A549 (cell line): ENCODE measurements around the gene GUCA2A. TPM values are rescaled to one million over a fixed set of nuclear protein-coding genes. Genes with fewer than 3 reads are reported as not detected.

Source experiments
- ATAC-seq, 2 experiments: fragments of 200-7000 bp in 1 of 2; fragments of >200 bp in 1 of 2; cut with Nextera tagmentation in 1 of 2; cut with Tn5 transposase in 1 of 2; 3 replicates each; pipeline versions ENCODE4 v1.8.0 to v1.9.1; 2018 to 2020; ENCODE audit warnings: mild to moderate bottlenecking in 1 of 2, moderate library complexity in 1 of 2
- CTCF ChIA-PET: fragments of 300-600 bp; sonication (Branson Sonifier 250); formaldehyde crosslinking; extraction: SDS; loops from one replicate; lab custom pipeline; 2021; ENCODE audit warnings: antibody characterized with exemption, inconsistent platforms; lab: Yijun Ruan, JAX
- POLR2A ChIA-PET: fragments of 350-600 bp; formaldehyde crosslinking; extraction: SDS; loops from one replicate; lab custom pipeline; 2021; ENCODE audit warnings: antibody characterized with exemption, inconsistent platforms; lab: Yijun Ruan, JAX
- DNase-seq, 2 experiments: peaks; one replicate each; pipeline versions ENCODE4 v3.0.0 to v3.0.0-alpha.2; 2011 to 2016; ENCODE audit warnings: low read depth in 1 of 2, low spot score in 1 of 2
- FAIRE-seq: peaks from 2 replicates; lab custom pipeline; 2011; peaks lifted over from hg19 to GRCh38; lab: Jason Lieb, UNC
- H3K27ac ChIP-seq, 2 experiments: fragments of >200 bp; sonication (Bioruptor Twin); formaldehyde crosslinking; 3 replicates each; pipeline ENCODE4 v1.5.1; 2016 to 2017
- H3K4me1 ChIP-seq: fragments of >200 bp; sonication (Bioruptor Twin); formaldehyde crosslinking; 3 replicates; pipeline ENCODE4 v1.6.1; 2016
- H3K4me2 ChIP-seq: fragments of >200 bp; sonication (Bioruptor Twin); formaldehyde crosslinking; 3 replicates; pipeline ENCODE4 v1.6.1; 2016
- H3K4me3 ChIP-seq: fragments of >200 bp; sonication (Bioruptor Twin); formaldehyde crosslinking; 3 replicates; pipeline ENCODE4 v1.5.1; 2016
- H3K9me3 ChIP-seq: fragments of >200 bp; sonication (Bioruptor Twin); formaldehyde crosslinking; 3 replicates; pipeline ENCODE4 v1.6.1; 2016
- CBX2 ChIP-seq: fragments of 200-600 bp; sonication (generic); IDR thresholded peaks from 2 replicates; pipeline ENCODE4 v1.6.1; 2016; ENCODE audit warnings: low read depth, mild to moderate bottlenecking, borderline replicate concordance
- CHD2 ChIP-seq: fragments of 150-350 bp; IDR thresholded peaks from 2 replicates; pipeline ENCODE4 v1.6.1; 2014; ENCODE audit warnings: low read length; ENCODE audit not compliant: partially characterized antibody
- EHF ChIP-seq: fragments of 250-450 bp; sonication (Bioruptor Pico); IDR thresholded peaks from 2 replicates; pipeline ENCODE4 v1.5.0; 2020; ENCODE audit warnings: mild to moderate bottlenecking
- ESRRA ChIP-seq: fragments of 150-350 bp; IDR thresholded peaks from 2 replicates; pipeline ENCODE4 v1.6.1; 2014; ENCODE audit warnings: mild to moderate bottlenecking, low read length, borderline replicate concordance
- FOXS1 ChIP-seq: fragments of 250-450 bp; sonication (Bioruptor Pico); IDR thresholded peaks from 2 replicates; pipeline ENCODE4 v1.5.0; 2020; ENCODE audit warnings: mild to moderate bottlenecking, moderate library complexity
- HEYL ChIP-seq: fragments of 250-450 bp; sonication (Bioruptor Pico); IDR thresholded peaks from 2 replicates; pipeline ENCODE4 v1.8.0; 2021; ENCODE audit warnings: mild to moderate bottlenecking, moderate library complexity
- JUN ChIP-seq, 2 experiments: fragments of >200 bp; sonication (Bioruptor Twin); formaldehyde crosslinking; IDR thresholded peaks; 2 replicates in 1 of 2; 3 replicates in 1 of 2; pipeline ENCODE4 v1.6.1; 2016 to 2017
- MAFK ChIP-seq: fragments of 450-650 bp; IDR thresholded peaks from 2 replicates; pipeline ENCODE4 v1.6.1; 2014; ENCODE audit not compliant: partially characterized antibody
- MAZ ChIP-seq: fragments of 150-350 bp; IDR thresholded peaks from 2 replicates; pipeline ENCODE4 v1.6.1; 2014; ENCODE audit warnings: antibody characterized with exemption, low read depth, low read length, borderline replicate concordance
- MYC ChIP-seq: IDR thresholded peaks from 2 replicates; pipeline ENCODE4 v1.6.1; 2012; ENCODE audit warnings: mild to moderate bottlenecking, inconsistent platforms, low read length, improper control_type of control experiment, borderline replicate concordance
- NFE2L2 ChIP-seq: fragments of 150-350 bp; conservative IDR thresholded peaks from 2 replicates; pipeline ENCODE4 v1.6.1; 2014; ENCODE audit warnings: low read length
- NPAS2 ChIP-seq: fragments of 250-450 bp; sonication (Bioruptor Pico); IDR thresholded peaks from 2 replicates; pipeline ENCODE4 v1.8.0; 2022; ENCODE audit warnings: mild to moderate bottlenecking, moderate library complexity, borderline replicate concordance
- NR3C1 ChIP-seq: fragments of >200 bp; sonication (Bioruptor Twin); formaldehyde crosslinking; IDR thresholded peaks from 3 replicates; pipeline ENCODE4 v1.6.1; 2017
- TP53 ChIP-seq: fragments of 250-450 bp; sonication (Bioruptor Pico); IDR thresholded peaks from 2 replicates; pipeline ENCODE4 v1.5.0; 2021; ENCODE audit warnings: mild to moderate bottlenecking, moderate library complexity
- WGBS: methylation state at CpG from one replicate; pipeline ENCODE4 v1.1.6; 2017; ENCODE audit errors: missing lambda C conversion rate; 5-methylcytosine and 5-hydroxymethylcytosine counted together
- polyA plus RNA-seq, 4 experiments: library from polyadenylated mRNA; depleted of rRNA in 3 of 4; stranded (reverse); fragments of >200 nt; fragmentation: RNase III in 1 of 4; extraction: RNeasy Plus Mini Kit Qiagen cat#74134 plus additional on column Dnase treatment in 1 of 4; gene quantifications; 2 replicates in 3 of 4; 3 replicates in 1 of 4; pipeline ENCODE4 v1.2.3, GENCODE V29; 2011 to 2017
- TF ChIP-seq, protein P1 (sequence below): fragments of >200 bp; sonication (Bioruptor Twin); formaldehyde crosslinking; IDR thresholded peaks from 3 replicates; pipeline ENCODE4 v1.5.1; 2016
- TF ChIP-seq, protein P2 (sequence below): fragments of 150-350 bp; IDR thresholded peaks from 2 replicates; pipeline ENCODE4 v1.6.1; 2014; ENCODE audit warnings: low read depth, mild to moderate bottlenecking, low read length
- TF ChIP-seq, protein P3 (sequence below): fragments of 200-600 bp; sonication (generic); IDR thresholded peaks from 2 replicates; pipeline ENCODE4 v1.6.1; 2016; ENCODE audit warnings: antibody characterized with exemption, mild to moderate bottlenecking, moderate library complexity
- TF ChIP-seq, protein P4 (sequence below): fragments of >200 bp; sonication (Bioruptor Twin); formaldehyde crosslinking; IDR thresholded peaks from 3 replicates; pipeline ENCODE4 v1.6.1; 2016
- TF ChIP-seq, protein P5 (sequence below): IDR thresholded peaks from 2 replicates; pipeline ENCODE4 v1.6.1; 2012
- TF ChIP-seq, protein P6 (sequence below): fragments of >200 bp; sonication (Bioruptor Twin); formaldehyde crosslinking; IDR thresholded peaks from 2 replicates; pipeline ENCODE4 v1.6.1; 2016

Gene GUCA2A
- polyA plus RNA-seq, 2 of the 4 experiments (the other 2 are of a cell fraction), result not detected

DNA sequence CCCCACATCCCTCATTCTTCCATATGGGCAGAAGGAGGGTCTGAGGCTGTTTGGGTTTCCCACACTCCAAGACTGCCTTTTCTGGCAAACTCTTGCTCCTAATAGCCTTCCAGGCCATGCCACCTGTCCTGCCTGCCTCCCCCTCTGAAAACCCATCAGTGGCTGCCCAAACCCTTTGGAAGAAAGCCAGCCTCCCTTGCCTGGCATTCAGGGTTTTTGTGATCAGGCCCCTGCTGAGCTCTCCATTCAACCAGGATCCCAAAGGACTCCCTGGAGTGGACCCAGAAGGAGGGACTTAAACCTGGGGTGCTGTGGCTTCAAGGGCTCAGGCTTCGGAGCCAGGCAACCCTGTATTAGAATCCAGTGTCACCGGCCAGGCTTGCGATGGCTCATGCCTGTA lies 4.2 kb upstream of the GUCA2A start:
- no CpG with 5 or more reads among the region's 3 CpGs for WGBS
- Histone ChIP-seq H3K4me1 (peaks cover 27% of the 10 kb centered on the region), H3K4me3 (no peak overlapping the region)
- DNase-seq (no peak), FAIRE-seq (no peak)
- POLR2A ChIA-PET, result no interaction called here
- TF ChIP-seq JUN (IDR thresholded peaks at IDR 0.05) (no peak), NFE2L2 (no peak), HEYL (no peak), FOXS1 (CRISPR knock-in tag) (no peak), EHF (no peak), CBX2 (no peak), NPAS2 (CRISPR knock-in tag) (no peak), TP53 (CRISPR knock-in tag) (no peak), MYC (no peak), NR3C1 (no peak), ESRRA (no peak), MAFK (no peak), MAZ (no peak), CHD2 (no peak)
- TF ChIP-seq, protein P1, sequence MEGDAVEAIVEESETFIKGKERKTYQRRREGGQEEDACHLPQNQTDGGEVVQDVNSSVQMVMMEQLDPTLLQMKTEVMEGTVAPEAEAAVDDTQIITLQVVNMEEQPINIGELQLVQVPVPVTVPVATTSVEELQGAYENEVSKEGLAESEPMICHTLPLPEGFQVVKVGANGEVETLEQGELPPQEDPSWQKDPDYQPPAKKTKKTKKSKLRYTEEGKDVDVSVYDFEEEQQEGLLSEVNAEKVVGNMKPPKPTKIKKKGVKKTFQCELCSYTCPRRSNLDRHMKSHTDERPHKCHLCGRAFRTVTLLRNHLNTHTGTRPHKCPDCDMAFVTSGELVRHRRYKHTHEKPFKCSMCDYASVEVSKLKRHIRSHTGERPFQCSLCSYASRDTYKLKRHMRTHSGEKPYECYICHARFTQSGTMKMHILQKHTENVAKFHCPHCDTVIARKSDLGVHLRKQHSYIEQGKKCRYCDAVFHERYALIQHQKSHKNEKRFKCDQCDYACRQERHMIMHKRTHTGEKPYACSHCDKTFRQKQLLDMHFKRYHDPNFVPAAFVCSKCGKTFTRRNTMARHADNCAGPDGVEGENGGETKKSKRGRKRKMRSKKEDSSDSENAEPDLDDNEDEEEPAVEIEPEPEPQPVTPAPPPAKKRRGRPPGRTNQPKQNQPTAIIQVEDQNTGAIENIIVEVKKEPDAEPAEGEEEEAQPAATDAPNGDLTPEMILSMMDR, result no peak
- TF ChIP-seq, protein P2, sequence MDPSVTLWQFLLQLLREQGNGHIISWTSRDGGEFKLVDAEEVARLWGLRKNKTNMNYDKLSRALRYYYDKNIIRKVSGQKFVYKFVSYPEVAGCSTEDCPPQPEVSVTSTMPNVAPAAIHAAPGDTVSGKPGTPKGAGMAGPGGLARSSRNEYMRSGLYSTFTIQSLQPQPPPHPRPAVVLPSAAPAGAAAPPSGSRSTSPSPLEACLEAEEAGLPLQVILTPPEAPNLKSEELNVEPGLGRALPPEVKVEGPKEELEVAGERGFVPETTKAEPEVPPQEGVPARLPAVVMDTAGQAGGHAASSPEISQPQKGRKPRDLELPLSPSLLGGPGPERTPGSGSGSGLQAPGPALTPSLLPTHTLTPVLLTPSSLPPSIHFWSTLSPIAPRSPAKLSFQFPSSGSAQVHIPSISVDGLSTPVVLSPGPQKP, result no peak
- TF ChIP-seq, protein P3, sequence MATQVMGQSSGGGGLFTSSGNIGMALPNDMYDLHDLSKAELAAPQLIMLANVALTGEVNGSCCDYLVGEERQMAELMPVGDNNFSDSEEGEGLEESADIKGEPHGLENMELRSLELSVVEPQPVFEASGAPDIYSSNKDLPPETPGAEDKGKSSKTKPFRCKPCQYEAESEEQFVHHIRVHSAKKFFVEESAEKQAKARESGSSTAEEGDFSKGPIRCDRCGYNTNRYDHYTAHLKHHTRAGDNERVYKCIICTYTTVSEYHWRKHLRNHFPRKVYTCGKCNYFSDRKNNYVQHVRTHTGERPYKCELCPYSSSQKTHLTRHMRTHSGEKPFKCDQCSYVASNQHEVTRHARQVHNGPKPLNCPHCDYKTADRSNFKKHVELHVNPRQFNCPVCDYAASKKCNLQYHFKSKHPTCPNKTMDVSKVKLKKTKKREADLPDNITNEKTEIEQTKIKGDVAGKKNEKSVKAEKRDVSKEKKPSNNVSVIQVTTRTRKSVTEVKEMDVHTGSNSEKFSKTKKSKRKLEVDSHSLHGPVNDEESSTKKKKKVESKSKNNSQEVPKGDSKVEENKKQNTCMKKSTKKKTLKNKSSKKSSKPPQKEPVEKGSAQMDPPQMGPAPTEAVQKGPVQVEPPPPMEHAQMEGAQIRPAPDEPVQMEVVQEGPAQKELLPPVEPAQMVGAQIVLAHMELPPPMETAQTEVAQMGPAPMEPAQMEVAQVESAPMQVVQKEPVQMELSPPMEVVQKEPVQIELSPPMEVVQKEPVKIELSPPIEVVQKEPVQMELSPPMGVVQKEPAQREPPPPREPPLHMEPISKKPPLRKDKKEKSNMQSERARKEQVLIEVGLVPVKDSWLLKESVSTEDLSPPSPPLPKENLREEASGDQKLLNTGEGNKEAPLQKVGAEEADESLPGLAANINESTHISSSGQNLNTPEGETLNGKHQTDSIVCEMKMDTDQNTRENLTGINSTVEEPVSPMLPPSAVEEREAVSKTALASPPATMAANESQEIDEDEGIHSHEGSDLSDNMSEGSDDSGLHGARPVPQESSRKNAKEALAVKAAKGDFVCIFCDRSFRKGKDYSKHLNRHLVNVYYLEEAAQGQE, result no peak
- TF ChIP-seq, protein P4, sequence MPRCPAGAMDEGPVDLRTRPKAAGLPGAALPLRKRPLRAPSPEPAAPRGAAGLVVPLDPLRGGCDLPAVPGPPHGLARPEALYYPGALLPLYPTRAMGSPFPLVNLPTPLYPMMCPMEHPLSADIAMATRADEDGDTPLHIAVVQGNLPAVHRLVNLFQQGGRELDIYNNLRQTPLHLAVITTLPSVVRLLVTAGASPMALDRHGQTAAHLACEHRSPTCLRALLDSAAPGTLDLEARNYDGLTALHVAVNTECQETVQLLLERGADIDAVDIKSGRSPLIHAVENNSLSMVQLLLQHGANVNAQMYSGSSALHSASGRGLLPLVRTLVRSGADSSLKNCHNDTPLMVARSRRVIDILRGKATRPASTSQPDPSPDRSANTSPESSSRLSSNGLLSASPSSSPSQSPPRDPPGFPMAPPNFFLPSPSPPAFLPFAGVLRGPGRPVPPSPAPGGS, result no peak
- TF ChIP-seq, protein P5, sequence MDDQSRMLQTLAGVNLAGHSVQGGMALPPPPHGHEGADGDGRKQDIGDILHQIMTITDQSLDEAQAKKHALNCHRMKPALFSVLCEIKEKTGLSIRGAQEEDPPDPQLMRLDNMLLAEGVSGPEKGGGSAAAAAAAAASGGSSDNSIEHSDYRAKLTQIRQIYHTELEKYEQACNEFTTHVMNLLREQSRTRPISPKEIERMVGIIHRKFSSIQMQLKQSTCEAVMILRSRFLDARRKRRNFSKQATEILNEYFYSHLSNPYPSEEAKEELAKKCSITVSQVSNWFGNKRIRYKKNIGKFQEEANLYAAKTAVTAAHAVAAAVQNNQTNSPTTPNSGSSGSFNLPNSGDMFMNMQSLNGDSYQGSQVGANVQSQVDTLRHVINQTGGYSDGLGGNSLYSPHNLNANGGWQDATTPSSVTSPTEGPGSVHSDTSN, result no peak
- TF ChIP-seq, protein P6, sequence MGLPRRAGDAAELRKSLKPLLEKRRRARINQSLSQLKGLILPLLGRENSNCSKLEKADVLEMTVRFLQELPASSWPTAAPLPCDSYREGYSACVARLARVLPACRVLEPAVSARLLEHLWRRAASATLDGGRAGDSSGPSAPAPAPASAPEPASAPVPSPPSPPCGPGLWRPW, result no peak
- TF ChIP-seq, all 56 proteins: peak for 0
- Histone ChIP-seq H3K27ac (no peak overlapping the region), H3K9me3 (no peaks in the 10 kb centered on the region), H3K4me2 (no peak overlapping the region)
- ATAC-seq, result no peak
- CTCF ChIA-PET, result interaction anchor here (9.0 kb wide), 1 partner anchor 21 kb away, joined by 70 read pairs; no protein-coding TSS in a partner anchor
